ENCODE measurements around the gene TPST1.

Gene TPST1

GRCh38 chr7:66403564-66403963 is 198.4 kb downstream of the TPST1 start:
- no peak overlapping the region for H3K27ac ChIP-seq
- TF ChIP-seq CTCF (conservative IDR thresholded peaks at IDR 0.05), result no peak

GRCh38 chr7:66409493-66409892 is 204.4 kb downstream of the TPST1 start:
- peak overlapping the region; percentile 99 for H3K27ac ChIP-seq
- TF ChIP-seq CTCF (conservative IDR thresholded peaks at IDR 0.05), result no peak

Measured in VCaP (cell line).